ENCODE measurements around the gene ZNF407.
"Not testable (repeated sequence)": the region's sequence is repeated elsewhere in the genome, so short reads cannot be mapped to it uniquely, and the experiment has no call there.

The ZNF407 gene

DNA sequence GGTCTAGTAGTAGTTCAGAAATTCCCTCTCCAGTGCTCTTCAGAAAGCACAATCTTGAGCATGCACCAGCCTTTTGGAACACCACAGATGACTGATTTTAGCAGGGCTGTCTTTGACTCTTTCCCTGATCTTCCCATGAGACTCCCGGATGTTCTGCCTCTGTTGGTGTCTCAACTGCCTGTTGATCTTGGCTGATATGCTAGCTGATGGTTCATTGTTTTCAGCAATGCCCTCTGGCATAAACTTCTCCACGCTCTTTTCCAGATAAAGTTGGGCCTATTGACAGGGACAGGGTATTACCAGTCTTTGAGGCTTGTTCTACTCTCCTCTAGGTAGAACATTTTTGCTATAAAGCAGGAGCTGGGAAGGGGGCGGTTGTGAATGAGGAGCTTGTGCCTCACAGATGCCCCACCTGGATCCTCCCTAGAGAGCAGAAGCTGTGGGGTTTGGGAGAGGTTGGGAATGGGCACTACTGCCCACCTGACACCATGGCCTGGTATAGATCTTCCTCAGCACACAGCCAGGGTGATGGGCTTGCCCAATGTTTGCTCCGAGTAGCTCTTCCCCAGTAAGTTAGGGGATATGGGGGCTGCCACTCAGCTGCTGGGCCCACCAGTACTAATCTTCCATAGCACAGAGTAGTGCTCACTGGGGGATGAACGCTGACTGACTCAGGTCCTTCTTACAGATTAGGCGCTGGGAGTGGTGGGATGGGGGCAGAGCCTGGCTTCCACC lies 500.0 kb downstream of the ZNF407 start:
- no peak for DNase-seq (ENCODE audit: low read depth in 3 of 3)

GRCh38 chr18:75100832-75101630 lies 503.4 kb downstream of the ZNF407 start:
- no peak for DNase-seq (ENCODE audit: low read depth in 3 of 3)

DNA sequence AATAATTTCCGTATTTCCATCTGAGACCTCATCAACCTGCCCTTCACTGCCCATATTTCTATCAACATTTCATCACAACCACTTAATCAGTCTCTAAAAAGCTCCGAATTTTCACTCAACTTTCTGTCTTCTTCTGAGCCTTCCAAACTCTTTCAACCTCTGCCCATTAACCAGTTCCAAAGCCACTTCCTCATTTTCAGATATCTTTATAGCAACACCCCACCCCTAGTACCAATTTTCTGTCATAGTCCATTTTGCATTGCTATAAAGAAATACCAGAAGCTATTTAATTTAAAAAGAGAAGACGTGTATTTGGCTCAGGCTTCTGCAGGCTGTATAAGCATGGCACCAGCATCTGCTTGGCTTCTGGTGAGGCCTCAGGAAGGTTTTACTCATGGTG lies 504.2 kb downstream of the ZNF407 start:
- no peak for DNase-seq (ENCODE audit: low read depth in 3 of 3)

GRCh38 chr18:75104029-75104428 lies 506.4 kb downstream of the ZNF407 start:
- DNase-seq (ENCODE audit: low read depth in 3 of 3): not testable (repeated sequence)

- DNase-seq (ENCODE audit: low read depth in 3 of 3): no peak
These were observed 506.8 kb downstream of the ZNF407 start for GRCh38 chr18:75104483-75104882.

DNA sequence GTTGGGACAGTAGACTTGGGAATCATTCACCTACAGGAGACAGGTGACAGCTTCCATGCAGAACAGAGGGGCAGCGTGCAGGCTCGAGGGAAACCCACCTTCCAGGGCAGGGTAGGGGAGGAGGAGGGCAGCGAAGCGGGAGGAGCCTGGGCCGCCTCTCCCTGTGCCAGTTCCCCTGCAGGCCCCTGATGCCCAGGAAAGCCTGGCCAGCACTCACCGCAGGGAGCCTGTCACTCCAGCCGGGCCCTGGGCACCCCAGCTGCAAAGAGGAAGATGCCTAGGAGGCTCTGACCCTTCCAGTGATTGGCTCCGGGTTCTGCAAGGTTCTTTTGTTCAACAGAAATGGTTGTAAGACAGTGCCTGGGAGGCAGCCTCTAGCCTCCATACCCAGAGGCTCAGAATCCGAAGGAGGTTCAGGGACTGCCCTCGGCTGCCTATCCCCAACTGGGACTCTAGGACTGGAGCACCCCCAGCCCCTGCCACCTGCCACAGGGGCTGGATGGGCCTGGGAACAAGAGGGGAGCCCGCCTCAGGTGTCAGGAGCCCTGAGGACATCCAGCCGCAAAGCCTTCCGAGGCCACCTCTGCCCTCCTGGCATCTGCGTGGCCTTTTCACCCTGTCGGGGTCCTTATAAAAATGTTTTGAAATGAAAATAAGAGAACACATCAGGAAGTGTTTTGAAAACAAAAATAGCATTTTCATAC lies 508.0 kb downstream of the ZNF407 start:
- no peak for DNase-seq (ENCODE audit: low read depth in 3 of 3)

GRCh38 chr18:75106746-75107145 lies 509.1 kb downstream of the ZNF407 start:
- DNase-seq (ENCODE audit: low read depth in 3 of 3): no peak

DNA sequence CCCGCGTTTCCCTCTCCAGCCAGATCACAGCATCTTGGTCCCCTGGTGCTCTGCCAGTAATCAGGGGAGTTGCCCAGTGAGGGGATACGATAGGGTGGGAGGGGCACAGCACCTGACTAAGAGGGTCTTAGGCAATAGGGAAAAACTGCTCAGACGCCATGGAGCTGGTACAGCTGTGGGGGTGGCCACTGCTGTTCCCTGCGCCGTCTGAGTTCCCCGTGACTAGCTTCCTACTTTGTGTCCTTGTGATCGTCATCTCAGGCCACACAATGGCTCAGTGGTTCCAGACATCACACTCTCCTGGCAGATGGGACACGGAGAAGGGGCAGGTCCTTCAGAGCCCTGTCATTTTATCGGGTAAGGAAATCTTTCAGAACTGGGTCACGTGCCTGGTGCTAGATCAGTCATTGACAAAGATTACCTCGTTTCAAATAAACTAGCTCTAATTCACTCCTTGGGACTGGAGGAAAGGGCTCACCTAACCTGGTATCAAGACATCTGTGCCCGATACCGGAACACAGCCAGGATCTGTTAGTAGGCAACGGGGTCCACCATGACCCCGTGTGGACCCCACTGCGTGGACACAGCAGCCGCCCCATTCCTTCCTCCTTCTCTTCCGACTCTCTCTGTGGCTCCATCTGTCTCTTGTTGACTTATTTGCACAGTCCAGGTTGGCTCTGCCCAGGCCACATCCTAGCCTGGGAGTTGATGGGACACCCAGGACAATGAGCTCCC lies 509.7 kb downstream of the ZNF407 start:
- no peak for DNase-seq (ENCODE audit: low read depth in 3 of 3)

- no peak for DNase-seq (ENCODE audit: low read depth in 3 of 3)
These were observed 510.2 kb downstream of the ZNF407 start for GRCh38 chr18:75107931-75108276.

GRCh38 chr18:75108579-75109318 lies 511.1 kb downstream of the ZNF407 start:
- no peak for DNase-seq (ENCODE audit: low read depth in 3 of 3)

DNA sequence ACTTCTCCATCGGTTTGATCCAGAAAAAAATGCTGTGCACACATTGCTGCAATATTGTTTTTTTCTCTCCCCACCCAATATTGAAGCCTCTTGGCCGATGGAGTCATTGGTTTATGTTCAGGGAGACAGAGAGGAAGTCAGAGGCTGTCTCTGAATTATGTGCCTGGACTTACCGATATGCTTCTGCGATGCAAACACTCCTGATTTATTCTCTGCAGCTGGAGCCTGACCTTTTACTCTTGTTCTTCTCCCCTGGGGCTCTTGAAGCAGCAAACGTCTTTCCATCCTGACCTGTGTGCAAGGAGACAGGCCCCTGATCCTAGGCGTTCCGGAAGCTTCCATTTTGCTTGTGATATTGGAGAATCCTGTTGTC lies 511.6 kb downstream of the ZNF407 start:
- no peak for DNase-seq (ENCODE audit: low read depth in 3 of 3)

DNA sequence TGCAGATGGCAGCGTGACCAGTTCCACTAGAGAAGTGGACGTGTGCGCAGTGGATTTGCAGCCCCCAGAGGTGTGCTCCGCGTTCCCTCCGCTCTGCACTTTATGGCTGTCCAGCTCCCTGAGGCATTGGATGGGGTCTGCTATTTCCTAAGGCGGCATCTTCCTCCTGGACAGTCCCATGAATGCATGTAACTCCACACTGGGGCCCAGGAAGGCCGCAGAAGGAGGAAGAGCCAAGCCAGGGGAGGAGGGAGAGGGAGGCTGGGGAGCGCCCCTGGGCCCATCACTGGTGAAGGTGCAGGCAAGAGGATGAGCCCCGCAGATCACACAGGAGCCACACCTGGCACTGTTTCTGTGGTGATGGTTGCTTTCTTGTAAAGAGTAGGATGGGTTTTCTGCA lies 512.1 kb downstream of the ZNF407 start:
- no peak for DNase-seq (ENCODE audit: low read depth in 3 of 3)

DNA sequence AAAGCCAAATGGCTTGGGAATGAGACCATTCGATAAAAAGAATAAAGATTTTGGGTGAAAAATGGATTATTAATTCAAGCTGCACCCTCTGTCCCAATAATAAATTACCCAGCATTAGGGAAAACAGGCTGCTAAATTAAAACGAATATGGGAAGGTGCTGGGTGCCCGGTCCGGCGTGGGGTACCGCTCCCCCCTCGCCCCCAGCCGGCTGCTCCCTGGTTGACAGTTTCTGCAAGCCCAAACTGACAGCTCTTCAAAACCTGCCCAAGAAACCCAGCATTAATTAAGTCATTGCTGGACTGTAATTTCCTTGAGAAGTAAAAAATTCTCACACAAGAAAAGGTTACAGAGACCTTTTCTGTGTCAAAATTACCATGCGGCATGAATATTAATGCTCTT lies 512.6 kb downstream of the ZNF407 start:
- no peak for DNase-seq (ENCODE audit: low read depth in 3 of 3)

- no peak for DNase-seq (ENCODE audit: low read depth in 3 of 3)
These were observed 513.3 kb downstream of the ZNF407 start for GRCh38 chr18:75110846-75111415.

DNA sequence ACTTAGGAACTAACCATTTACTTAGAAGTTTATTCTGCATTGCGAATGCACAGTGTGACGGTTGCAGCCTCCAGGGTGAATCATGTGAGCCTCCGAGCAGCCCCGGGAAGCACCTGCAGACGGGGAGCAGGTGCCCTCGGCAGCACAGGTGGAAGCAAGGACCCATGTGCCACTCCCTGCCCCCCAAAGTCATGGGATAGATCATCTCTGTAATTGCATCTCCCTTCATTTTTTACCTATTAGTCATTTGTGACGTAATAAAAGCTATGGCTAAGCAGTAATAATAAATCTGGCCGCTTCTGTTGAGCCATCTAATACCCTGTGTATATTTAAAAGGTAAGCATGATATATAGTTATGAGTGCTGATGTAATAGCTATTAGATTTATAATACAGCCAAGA lies 514.1 kb downstream of the ZNF407 start:
- no peak for DNase-seq (ENCODE audit: low read depth in 3 of 3)

GRCh38 chr18:75112186-75113096 lies 514.8 kb downstream of the ZNF407 start:
- no peak for DNase-seq (ENCODE audit: low read depth in 3 of 3)

GRCh38 chr18:75113455-75113854 lies 515.8 kb downstream of the ZNF407 start:
- DNase-seq (ENCODE audit: low read depth in 3 of 3): no peak

GRCh38 chr18:75114231-75114764 lies 516.6 kb downstream of the ZNF407 start:
- DNase-seq (ENCODE audit: low read depth in 3 of 3): no peak
